ENCODE results near the gene IFRD2.
A peak's percentile ranks its signal among the peaks of the same experiment; 100 is the strongest.
"Not testable (repeated sequence)": the region's sequence is repeated elsewhere in the genome, so short reads cannot be mapped to it uniquely, and the experiment has no call there.

The IFRD2 gene

GRCh38 chr3:50323614-50324199, 31.5 kb upstream of the IFRD2 start:
- no peak for DNase-seq

- DNase-seq = no peak
Observed at GRCh38 chr3:50323092-50323600, 30.9 kb upstream of the IFRD2 start.

GRCh38 chr3:50322386-50323091, 30.3 kb upstream of the IFRD2 start, which contains the start of gene HYAL2:
Gene HYAL2 (minus strand): TSS chr3:50322745. CDS start chr3:50320489, 2,256 bp downstream.
- DNase-seq = no peak

GRCh38 chr3:50322115-50322385, 29.8 kb upstream of the IFRD2 start:
- no peak for DNase-seq

DNA sequence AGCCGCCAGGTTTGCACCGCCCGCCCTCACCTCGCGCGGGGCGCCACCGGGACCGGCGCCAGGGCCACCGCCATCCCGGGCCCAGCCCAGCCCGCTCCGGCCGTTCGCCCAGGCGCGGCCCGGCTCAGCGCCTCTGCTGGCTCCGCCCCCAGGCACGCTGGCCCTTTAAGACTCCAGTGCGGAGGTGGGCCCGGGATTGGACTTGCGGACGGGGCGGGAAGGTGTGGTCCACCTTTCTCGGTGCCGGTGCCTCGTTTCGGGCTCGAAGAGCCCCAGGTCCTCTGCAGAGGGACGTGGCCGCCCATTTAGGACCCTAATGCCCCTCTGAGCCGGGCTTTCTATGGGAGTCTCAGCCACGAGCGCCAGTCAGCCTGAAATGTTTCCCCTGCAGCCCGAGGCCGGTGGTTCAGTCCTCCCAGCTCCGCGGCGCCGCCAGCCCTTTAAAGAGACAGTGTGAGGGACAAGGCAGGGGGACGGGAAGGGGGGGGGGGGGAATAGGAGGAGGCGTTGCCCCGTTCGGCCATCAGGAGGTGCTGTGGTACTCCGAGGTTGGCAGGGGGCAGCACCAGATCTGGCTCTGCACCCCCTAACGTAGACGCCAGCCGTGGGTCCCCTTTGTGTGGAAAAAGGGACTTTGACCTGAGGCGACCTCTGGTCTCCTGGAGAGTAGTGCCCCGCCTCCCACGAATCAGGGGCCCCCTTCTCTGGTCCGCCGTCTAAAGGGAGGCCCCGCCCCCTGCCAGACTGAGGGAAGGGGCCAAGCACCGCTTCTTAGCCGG, 29.3 kb upstream of the IFRD2 start:
- peak; percentile 87 for DNase-seq

DNA sequence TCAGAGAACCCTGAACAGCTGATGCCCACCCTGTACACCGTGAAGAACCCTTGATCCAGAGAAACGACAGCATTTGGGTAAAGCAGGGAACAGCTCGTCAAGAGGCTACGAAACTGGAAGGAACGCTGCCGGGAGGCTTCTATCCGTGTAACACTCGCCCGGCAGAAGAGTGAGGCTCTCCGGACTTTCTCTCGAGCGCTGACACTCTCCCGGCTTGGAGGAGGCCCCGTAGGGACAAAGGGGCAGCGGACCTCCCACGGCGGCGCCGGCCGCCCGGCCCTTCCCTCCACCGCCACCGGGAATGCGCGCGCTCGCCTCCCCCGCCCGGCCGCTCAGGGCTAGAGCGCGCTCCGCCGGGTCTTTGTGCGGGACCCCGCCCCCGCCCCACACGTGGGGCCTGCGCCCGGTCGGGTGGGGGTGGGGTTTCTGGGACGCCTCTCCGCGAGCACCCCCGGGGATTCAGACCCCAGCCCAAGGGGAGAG, 28.7 kb upstream of the IFRD2 start:
- peak; percentile 65 for DNase-seq

DNA sequence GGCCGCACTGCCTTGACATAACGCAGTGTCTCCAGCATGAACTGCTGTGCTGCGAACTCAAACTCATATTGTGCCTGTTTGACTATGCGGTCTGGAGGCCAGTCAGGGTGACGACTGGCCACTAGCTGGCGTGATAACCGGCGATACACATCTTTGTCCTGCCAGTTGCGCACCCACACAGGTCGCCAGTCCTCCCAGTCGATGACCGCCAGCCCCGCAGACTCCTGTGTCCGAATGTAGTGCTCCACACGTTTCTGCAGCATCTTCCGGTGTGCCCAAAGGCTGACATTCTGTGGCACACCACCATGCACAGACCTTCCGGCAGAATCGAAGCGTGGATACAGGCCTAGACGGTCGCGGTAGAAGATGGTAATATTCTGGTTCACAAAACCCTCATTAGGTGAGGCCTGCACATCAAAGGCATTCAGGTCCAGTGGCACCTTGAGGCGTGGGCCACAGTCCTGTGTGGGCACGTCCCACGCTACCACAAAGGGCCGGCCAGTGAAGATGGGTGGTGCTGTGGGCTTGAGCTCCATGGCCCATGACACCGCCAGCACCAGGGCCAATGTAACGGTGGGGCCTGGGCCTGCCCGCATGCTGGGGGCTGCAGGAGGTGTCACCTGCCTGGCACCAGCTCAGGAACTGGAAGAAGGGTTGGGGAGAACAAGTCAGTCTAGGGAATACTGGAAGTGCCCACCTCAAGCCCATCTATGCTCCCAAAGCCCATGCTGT, 27.8 kb upstream of the IFRD2 start:
- DNase-seq = no peak

DNA sequence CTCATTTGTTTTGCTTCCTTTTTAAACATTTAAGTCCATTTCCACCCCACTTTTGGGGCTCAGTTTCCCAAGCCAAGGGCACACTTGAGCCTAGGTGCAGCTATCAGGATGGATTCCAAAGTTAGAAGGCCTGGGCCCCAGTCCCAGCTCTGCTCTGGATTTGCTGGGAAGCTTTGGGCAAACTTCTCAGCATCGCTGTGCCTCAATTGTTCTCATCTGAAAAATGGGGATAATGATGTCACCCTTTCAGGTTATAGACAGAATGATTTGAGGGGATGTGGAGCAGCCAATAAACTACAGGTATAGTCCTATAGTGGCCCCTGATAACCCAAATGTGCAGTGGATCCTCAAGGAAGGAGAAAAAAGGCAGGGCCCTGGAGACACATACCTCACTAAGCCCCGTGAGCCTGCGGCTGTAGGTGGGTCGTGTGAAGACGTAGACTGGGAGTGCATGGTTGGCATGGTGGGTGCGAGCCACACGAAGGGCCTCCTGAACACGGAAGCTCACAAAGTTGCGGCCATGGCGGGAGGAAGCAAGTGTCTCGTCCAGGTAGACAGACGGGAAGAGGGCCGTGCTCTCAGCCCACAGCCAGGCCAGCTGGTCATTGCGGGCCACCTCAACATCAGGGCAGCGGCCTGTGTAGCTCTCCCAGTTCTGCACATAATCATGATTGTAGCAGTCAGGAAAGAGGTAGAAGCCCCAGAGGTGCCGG, 27.1 kb upstream of the IFRD2 start:
- no peak for DNase-seq

- DNase-seq = no peak
Observed at GRCh38 chr3:50318615-50319014, 26.4 kb upstream of the IFRD2 start.

DNA sequence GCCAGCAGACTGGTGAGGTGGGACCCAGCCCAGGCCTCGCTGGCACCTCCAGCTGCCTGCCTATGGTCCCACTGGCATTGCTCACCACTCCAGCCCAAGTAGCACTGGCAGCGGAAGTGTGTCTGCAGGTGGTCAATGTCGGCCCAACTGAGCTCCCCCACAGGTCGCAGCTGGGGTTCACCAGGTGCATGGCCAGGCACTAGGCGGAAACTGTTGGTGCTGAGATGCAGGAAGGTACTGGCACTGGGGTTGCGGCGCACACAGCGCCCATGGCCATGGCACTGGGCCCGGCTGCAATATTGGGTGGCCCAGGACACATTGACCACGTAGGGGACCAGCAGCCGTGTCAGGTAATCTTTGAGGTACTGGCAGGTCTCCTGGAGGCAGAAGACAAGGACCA, 25.9 kb upstream of the IFRD2 start:
- no peak for DNase-seq

- DNase-seq = no peak
Observed at GRCh38 chr3:50317300-50317699, 25.1 kb upstream of the IFRD2 start.

- peak; percentile 77 for DNase-seq
Observed at GRCh38 chr3:50316657-50317242, 24.5 kb upstream of the IFRD2 start.

GRCh38 chr3:50314816-50315215, 22.6 kb upstream of the IFRD2 start:
- DNase-seq = no peak

- DNase-seq = no peak
Observed at GRCh38 chr3:50314342-50314741, 22.1 kb upstream of the IFRD2 start.

DNA sequence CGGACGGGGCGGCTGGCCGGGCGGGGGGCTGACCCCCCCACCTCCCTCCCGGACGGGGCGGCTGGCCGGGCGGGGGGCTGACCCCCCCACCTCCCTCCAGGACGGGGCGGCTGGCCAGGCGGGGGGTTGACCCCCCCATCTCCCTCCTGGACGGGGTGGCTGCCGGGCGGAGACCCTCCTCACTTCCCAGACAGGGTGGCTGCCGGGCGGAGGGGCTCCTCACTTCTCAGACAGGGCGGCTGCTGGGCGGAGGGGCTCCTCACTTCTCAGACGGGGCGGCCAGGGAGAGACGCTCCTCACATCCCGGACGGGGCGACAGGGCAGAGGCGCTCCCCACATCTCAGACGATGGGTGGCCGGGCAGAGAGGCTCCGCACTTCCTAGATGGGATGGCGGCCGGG, 19.8 kb upstream of the IFRD2 start:
- DNase-seq = not testable (repeated sequence)

DNA sequence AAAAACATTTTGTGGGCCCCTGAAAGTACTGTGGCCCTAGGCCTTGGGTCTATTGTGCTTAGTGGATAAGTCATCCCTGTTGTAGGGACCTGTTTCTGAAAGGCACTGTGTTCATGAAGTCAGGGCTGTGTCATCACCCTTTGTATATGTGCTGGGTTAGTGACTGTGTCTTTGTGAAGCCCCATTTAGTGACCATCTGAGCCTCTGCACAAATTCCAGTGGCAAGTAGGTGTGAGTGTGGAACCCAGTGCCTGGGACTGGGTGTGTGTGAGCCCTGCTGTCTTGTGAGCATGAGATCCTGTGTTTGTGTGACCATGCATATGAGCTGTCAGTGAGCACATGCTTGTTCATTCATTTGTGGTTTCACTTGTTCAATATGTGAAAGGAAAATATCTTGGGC, 12.4 kb upstream of the IFRD2 start:
- no peak for DNase-seq

- DNase-seq = no peak
Observed at GRCh38 chr3:50303013-50303815, 11.0 kb upstream of the IFRD2 start, which contains the start of gene HYAL1. Gene HYAL1 (minus strand): TSS chr3:50303574. CDS start chr3:50302956, 618 bp downstream.

DNA sequence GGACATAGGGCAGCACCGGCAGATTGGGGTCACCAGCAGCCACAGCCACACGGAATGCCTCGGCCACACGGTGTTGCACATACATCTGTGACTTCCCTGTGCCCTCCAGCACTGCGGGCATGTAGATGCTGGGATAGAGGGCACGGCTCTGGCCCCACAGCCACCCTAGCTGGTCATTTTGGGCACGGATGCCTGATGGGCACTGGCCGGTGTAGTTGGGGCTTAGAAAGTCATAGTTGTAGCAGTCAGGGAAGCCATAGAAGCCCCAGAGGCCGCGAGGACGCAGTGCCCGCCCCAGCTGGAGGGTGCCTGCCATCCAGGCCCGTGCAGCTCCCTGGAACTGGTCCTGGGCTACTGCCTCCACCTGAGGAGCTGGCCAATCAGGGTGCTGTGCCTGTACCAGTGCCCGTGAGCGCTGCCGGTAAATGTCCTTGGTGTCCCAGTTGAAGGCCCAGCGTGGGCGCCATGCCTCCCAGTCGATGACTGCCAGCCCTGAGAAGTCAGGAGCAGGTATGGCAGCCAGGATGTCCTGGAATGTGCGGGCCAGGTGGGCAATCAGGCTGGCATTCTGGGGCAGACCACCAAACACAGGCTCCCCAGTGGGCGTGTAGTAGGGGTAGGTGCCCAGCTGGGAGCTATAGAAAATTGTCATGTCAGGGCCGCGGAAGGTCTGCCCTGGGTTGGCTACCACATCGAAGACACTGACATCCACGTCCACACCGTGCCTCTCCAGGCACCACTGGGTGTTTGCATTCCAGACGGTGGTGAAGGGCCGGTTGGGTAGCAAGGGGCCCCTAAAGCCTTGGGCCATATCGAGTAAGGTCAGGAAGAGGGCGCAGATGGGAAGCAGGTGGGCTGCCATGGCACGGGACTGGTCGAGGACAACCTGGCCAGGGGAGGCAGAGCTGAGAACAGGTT, 10.1 kb upstream of the IFRD2 start:
- no peak for DNase-seq

DNA sequence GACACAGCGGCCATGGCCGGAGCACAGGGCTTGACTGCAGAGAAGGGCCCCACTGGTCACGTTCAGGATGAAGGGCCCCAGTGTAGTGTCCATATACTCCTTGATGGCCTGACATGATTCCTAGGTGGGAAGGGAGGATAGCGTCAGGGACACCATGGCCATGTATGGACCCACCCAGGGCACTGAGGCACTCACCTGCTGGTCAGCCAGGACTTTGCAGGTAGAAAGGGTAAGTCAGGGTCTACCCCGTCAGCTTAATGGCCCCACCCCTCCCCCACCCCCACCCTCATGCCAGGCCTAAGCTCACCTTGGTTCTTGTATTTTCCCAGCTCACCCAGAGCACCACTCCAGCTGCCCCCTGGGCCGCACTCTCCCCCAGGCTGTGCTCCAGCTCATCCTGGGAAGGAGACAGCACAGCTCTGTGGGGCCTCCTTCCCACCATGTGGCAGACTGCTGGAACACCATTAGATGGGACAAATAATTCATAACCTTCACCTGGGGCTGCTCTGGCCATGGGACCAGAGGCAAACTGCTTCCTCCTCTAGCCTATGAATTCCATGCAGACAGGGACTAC, 8.5 kb upstream of the IFRD2 start:
- no peak for DNase-seq
